HG02763 (cell line): ENCODE measurements around the gene RBPMS2.
"Not testable (repeated sequence)": the region's sequence is repeated elsewhere in the genome, so short reads cannot be mapped to it uniquely, and the experiment has no call there.

ENCODE experiments used
- ATAC-seq: cut with Tn5 transposase; IDR thresholded peaks from one replicate; pipeline ENCODE4 v1.9.1; 2021; ENCODE audit warnings: mild to moderate bottlenecking, moderate library complexity; ENCODE audit not compliant: unreplicated experiment

The RBPMS2 gene

DNA sequence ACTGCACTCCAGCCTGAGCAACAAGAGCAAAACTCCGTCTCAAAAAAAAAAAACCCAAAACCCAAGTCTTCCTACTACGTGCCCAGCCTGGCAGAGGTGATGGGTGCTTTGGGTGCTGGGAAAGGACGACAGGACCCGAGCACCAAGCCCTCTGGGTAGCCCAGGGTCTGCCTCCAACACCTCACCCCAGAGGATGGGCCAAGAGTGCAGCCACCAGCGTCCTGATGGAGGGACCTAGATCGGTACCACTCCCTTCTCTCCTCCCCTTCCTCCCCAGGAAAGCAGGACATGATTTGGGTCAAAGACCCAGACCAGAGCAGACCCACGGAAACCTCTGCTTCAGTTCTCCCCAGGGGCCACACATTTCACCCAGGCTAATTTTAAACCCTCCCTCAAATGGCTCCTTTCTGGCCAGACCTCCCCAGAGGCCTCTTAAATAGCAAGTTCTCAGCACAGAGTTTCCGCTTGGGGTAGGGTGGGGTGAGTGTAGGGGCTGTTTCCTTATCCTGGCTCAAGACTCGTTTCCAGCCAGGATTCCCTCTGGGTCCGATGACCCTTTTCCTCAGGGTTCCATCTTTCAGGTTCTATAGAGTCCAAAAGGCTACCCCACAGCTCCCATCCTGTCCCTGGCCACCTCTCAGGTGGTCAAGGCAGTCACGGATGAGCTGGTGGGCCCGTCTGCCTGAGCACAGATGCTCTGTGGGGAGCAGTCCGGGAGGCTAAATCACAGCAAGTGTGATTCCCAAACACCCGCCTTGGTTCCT, 20.5 kb downstream of the RBPMS2 start:
- ATAC-seq, result no peak

DNA sequence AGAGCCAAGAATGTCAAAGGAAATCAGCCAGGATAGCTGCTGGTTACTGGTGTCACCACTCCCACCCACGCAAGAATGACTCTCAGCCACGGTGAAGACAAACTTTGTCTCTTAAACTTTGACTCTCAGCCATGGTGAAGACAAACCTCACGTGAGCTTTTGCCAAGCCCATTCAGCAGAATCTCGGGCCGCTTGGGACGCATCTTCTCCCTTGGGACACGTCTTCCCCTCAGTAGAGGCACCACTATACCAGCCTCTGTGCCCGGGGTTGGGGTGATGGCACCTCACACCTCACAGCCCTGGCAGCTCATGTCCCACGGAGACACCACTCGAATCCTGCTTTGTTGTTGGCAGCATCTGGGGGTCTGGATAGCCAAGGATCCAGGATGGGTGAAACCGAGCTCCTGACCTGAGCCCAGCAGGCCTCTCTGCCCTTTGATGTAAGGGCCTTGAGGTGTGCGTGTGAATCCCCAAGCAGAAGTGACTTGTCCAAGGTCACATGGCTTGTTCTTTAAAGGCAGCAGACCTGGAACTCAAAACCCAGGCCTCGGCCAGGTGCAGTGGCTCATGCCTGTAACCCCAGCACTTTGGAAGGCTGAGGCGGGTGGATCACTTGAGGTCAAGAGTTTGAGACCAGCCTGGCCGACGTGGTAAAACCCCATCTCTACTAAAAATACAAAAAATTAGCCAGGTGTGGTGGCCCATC, 21.8 kb downstream of the RBPMS2 start:
- no peak for ATAC-seq

DNA sequence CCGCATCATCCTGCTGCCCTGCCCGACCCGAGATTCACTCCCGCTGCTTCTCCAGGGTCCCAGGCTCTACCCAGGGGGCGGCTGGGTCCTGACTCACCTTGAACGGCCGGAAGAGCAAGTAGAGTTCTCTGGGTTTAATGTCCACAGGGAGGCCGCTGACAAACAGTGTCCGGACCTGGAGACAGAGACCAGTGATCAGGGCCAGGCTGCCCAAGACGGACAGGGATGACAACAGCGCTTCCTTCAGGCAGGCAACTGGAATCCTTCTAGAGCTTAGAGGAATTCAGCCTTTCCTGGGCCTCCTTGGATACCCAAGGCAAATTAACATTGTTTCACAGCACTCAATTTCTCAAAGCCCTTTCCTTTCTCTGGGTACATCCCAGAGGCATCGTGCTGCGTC, 23.9 kb downstream of the RBPMS2 start:
- ATAC-seq, result no peak

DNA sequence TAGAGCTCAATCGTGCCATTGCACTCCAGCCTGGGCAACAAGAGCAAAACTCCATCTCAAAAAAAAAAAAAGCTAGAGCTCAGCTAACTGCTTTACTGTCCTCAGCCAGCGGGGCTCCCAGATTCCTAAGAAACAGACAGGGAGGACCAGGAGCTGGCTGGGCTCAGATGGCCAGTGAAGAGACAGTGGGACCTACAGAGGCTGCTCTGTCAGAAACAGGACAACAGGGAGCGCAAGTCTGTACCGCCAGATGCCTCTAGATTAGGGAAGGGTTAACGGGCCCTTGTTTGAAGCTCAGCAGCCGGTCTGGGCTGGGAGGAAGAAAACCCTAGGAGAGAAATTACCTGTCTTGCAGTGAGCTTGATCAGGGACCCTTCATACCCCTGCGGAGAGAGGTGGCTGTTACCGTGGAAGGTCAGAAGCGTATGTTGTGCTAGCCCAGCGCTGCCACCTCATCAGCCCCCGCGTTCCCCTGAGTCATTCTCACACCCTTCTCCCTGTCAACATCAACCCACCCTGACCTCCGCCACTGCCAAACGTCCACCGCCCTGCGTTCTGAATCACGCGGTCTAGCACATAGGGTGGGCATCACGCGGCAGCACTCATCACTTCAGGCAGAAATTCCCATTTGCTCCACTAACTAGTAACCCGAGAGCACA, 25.3 kb downstream of the RBPMS2 start:
- ATAC-seq, result no peak

DNA sequence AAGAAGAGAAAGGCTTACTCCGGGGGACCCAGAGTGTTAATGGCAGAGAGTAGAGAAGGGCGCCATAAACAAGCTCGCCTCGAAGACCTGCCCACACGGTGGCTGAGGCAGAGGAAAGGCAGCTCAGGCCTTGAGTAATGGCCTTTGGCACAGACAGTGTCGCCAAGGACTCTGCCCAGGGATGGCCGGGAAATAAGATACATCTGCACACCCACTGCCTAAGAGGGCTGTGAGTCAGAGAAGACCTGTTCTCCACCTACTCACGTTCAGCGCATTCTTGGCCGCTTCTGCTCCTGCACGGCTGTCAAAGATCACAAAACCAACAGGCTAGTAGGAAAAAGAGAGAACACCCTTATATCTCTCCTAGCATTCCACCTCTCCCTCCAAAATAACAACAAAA, 26.2 kb downstream of the RBPMS2 start:
- ATAC-seq, result no peak

DNA sequence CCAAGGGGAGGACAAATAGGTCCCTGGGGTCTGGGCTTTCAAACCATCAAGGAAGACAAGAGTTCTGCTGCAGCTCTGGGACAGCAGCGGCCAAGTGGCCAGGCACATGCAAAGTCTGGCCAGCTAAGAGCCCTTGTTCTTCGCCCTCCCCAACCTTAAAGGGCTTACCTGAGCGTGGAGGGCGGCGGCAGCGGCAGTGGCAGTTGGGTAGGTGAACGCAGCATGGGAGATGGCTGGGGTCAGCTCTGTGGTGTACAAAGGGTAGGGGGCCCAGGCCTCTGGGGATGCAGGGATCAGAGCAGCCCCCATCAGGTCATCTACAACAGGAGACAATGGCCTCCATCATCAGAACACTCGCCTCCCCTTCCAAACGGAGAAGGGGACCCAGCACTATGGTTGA, 27.1 kb downstream of the RBPMS2 start:
- ATAC-seq, result no peak

DNA sequence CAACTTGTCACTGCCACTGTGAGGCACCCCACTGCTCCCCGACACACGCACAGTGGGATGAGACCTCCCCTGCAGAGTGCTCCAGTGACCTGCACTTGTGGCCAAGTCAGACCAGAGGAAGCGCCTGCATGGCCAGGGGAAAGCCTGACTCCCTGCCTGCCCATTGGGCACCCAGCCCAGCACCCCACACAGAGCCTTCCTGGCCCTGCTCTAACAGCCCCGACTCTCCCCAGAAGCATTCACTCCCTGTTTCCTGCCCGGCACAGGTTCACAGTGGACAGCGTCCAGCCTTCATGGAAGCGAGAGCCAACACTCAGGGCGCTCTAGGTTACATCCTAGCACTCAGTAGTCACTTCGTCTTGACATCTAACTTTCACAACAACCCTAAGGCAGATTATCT, 27.8 kb downstream of the RBPMS2 start:
- no peak for ATAC-seq

DNA sequence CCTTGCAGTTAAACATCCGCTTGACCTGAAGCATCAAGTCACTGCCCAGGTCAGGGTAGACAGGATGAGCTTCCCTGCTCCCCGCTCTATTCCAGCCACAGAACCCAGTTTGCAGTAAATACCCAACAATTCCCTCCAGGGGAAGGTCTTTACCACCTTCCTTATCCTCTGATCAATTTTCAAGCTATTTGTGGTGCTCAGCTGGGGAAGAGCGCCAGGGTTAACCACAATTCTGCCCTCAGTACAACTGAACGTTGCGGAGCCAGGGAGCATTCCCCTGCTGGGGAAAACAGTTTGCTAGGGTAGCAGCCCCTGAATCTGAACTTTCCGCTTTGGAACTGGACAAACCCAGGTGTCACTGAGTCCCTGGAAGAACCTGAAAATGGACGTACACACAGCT, 28.5 kb downstream of the RBPMS2 start:
- ATAC-seq, result no peak

DNA sequence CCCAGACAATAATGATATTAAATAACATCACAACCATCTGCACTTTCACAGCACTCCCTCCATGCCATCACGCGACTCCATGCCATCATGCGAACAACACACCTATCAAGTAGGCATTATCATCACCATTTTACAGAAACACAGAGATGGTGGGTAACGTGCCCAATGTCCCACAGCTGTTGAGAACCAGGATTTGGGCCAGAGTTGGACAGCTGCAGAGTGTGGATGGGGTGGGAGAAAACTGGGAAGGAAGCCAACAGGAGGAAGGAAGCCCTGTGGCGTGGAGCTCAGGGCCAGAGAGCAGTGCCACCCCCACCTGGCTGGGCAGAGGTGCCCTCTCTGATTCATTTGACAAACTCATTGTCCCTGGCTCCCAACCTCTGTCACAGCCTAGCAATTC, 29.0 kb downstream of the RBPMS2 start:
- no peak for ATAC-seq

DNA sequence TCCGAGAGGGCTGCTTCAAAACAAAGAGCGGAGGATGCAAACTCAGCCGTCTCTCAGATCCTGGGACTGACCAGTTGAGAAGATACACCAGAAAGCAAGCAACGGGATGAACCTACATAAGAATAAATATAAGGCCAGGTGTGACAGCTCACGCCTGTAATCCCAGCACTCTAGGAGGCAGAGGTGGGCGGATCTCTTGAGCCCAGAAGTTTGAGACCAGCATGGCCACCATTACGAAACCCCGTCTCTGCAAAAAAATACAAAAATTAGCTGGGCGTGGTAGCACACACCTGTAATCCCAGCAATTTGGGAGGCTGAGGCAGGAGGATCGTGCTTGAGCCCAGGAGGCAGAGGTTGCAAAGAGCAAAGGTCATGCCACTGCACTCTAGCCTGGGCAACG, 31.7 kb downstream of the RBPMS2 start:
- ATAC-seq, result no peak

DNA sequence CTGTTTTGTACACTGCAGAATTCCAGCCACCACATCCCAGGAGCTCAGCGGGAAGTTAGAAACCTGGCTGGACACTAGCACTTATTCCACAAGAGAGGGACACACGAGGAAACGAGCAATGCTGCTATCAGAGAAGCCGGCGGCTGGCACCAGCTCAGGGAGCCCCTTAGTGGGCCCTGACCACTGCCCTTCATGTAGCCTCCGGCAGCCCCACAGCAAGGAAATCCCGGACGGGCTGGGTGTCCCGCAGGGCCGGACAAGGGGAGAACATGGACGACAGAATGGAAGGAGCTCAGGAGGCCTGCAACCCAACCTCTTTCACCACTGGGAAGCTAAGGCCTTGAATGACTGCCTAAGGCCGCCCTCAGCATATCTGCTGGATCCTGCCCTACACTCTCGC, 32.5 kb downstream of the RBPMS2 start:
- ATAC-seq, result no peak

DNA sequence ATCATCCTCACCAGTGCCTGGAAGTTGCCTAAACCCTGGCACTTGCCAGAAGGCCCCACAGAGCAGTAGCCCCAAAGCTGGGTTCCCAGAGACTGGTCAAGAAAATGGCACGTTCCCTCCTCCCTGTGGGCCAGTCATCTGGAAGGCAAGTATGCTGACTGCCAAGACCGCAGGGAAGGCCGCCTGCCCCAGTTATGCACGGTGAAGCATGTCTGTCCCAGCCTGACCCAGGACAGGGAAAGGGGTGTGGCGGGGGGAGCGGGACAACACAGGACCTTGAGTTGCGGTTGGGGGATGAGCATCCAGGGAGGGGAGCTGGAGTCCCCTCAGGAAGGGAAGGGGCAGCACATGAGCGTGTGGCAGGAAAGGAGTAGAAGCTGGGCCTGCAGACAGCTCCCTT, 33.0 kb downstream of the RBPMS2 start:
- no peak for ATAC-seq

DNA sequence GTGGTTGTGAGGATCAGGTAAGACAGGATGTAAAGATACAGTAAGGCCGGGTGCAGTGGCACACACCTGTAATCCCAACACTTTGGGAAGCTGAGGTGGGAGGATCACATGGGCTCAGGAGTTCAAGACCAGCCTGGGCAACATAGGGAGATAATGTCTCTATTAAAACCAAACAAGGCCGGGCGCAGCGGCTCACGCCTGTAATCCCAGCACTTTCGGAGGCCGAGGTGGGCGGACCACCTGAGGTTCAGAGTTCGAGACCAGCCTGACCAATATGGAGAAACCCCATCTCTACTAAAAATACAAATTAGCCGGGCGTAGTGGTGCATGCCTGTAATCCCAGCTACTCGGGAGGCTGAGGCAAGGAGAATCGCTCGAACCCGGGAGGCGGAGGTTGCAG, 33.7 kb downstream of the RBPMS2 start:
- not testable (repeated sequence) for ATAC-seq

DNA sequence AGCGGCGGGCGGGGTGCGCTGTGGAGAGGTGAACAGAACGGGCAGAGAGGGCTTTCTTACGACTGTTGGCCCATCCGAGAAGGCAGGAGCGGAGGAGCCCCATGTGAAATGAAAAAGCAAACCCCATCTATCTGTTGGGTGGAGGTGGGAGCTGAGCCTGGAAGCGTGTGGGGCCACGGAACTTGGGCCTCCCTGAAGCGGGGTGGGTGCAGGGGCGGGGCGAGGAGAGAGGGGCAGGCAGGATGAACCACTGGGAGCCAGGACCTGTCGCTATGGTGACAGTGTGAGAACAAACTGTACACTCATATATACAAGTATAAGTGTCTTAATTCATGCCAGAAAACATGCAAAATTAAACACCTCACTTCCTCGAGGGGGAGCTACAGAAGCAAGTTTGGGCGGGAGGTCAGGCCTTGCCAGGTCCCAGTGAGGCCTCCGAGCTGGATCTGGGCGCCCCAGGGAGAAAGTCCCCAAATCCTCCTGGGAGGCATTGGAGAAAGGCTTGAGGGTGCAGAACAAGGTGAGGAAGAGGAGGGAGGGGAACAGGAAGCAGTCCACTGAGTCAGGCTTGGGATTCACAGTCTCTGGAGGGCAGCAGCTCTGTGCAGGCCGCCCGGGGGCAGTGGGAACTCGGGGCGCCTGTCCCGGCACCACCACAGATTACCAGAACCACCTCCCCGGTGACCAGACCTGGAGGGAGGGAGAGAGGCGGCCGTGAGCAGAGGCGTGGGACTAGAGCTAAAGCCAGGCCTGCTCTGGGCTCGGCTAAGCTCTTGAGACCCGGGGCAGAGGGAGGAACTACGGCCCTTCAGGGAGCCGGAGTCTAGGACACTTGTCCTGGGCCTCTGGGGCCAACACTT, 34.8 kb downstream of the RBPMS2 start:
- ATAC-seq, result no peak

DNA sequence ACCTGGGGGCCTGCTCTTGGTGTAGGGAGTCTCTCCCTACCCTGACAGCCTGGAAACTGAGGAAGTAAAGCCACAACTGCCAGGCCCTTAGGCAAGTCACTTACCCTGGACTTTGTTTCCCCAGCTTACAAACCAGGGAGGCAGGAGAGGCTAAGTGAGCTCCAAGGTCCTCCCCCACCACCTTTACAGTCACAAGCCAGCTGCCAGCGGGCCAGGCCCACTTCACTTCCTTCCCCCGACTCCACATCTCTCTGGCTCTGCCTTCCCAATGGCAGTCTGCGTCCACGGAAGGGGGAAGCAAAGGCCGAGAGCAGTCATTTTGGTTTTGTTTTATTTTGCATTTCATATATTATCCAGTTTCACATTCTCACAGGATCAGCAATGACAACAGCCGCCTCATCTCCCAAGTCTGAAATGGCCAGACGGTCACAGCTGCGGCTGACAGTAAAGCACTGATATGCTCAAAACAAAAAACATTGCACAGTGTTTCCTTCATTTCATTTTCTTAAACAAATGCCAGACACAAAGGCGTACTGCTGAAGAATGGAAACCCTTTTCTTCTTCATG, 35.7 kb downstream of the RBPMS2 start:
- no peak for ATAC-seq

DNA sequence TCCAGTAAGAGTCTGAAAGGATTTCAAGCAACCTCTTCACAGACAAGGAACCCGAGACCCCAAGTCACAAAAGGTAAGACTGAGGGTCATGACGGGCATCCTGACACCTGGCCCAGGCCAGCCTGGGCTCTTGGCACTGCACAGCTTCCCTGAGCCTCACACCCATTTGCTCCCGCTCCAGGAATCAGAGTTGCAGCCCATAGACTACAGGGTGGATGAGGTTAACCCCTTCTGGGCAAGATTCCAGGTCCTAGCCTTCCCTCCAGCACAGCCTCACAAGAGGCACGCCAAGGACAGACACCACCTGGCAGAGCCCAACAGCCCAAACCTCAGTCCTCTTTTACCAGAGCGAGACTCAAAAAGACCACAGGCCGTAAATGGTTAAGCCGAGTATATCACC, 36.2 kb downstream of the RBPMS2 start:
- ATAC-seq, result no peak

DNA sequence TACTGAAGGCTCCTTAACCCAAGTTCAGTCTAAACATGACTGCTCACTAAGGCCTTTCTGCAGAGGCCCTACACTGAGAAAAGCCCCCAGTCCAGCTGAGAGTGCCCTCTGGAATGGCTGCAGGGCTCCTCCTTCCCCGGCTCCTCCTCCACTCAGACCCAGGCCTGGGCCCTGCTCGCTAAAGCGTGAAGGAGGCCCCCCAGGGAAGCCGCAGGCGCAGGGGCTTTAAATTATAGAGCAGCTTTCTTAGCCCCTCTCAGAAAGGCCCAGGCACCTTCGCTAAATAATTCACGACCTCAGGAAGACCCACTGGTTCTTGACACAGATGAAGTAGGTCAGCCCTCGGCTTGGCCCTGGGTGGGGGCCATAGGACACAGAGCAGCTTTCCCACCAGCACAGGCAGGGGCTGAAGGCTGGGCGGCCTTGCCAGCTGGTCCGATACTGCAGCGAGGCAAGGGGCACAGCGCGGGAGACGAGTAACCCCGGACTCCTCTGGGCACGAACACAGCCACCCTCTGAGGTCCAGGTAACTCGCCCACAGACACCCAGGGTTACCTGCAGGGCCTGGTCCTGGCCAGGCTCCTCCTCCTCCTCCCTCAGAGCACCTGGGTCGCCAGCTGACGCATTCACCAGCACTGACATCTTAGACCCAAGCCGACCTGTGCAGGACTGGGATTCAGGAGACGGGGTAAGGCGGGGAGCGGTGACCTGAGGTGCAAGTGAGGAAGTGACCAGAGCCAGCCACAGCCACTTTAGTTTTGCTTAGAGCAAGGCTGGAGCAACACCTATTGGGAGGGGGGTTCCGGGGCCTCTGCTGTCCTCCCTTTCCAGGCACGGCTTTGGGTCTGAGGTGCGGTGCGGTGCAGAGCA, 36.9 kb downstream of the RBPMS2 start:
- no peak for ATAC-seq

DNA sequence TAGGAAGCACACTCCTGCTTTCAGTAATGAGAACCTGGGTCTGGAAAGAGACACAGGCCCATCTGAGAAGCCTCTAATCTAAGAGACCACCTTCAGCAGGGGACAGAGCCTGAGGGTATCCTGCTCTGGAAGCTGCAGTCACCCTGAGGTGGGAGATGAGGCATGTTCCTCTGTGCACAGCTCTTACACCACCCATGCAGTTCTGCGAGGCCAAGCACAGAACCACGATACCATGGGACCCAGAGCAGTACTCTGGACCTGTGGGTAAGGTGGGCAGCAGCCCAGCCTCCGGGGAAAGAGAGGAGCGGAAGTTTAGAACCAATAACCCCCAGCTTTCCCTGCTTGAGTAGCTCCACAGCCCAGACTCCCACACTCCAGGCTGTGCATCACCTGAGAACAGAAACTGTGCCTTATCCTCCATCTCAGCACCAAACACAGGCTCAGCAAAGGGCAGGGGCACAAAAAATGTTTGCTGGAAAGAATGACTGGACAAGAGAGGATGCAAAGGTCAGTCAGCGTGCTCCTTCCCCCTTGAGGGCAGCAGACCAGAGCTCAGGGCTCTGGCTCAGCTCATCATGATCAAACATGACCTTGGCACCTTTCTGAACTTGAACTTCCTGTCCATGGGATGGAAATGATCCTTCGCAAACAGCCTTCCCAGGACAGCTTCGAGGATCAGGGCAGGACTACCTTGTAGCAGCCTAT, 43.1 kb downstream of the RBPMS2 start:
- no peak for ATAC-seq

DNA sequence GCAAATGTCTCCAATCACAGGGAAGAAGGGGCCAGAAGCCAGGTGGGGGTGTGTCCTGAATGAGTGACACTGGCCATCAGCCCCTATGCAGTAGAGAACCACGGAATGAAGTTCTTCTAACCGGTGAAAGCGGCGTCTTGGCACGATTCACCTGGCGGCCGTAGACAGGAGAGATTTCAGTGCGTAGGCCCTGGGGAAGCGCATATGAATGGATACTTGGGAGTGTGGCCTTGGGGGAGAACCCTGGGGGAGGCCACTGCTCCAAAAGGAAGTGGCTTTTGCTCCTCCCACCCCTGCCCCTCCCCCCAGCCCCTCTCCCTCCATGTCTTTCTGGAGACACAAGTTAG, 43.6 kb downstream of the RBPMS2 start:
- no peak for ATAC-seq
